Measurements from ENCODE around the gene PRDM1.

Gene PRDM1

GRCh38 chr6:106118835-106119431 lies 32.8 kb downstream of the PRDM1 start:
- no peak for DNase-seq

GRCh38 chr6:106119546-106119945 lies 33.4 kb downstream of the PRDM1 start:
- no peak for DNase-seq

GRCh38 chr6:106120006-106120405 lies 33.9 kb downstream of the PRDM1 start:
- DNase-seq, result no peak

GRCh38 chr6:106120406-106120805 lies 34.3 kb downstream of the PRDM1 start:
- no peak for DNase-seq

GRCh38 chr6:106122306-106122918 lies 36.3 kb downstream of the PRDM1 start:
- no peak for DNase-seq

DNA sequence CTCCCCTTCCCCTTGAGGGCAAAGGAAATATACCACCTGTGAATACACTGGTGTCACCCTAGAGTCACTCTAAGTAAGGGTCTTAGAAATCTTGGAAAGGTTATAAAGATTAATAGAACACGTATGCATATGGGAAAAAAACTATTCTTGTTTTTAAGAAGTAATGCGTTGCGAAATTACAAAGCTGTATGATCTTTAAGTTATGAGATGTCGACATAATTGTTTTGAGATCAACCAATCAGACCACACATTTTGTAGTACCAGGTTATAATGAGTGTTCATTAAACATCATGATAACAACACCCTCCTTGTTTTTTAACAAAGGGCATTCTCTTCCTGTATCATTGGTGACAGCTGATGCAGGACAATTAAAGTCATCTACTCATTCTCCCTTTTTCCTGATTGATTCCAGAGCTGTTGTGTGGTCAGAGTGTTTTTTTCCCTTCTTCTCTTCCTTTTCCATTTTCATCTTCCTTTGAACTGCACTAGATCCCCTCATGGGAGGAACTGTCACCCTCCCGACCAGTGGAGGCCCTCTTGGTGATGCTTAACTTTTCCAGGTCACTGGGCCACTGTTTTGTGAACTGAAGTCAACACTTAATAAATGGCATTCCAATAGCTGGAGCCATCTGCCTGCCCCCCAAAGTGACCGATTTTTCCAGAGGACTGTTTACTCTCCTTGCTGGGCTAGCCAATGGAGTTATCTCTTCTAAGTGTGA lies 37.0 kb downstream of the PRDM1 start:
- no peak for DNase-seq

GRCh38 chr6:106124015-106124414 lies 37.9 kb downstream of the PRDM1 start:
- no peak for DNase-seq

GRCh38 chr6:106124437-106125430 lies 38.6 kb downstream of the PRDM1 start:
- no peak for DNase-seq

DNA sequence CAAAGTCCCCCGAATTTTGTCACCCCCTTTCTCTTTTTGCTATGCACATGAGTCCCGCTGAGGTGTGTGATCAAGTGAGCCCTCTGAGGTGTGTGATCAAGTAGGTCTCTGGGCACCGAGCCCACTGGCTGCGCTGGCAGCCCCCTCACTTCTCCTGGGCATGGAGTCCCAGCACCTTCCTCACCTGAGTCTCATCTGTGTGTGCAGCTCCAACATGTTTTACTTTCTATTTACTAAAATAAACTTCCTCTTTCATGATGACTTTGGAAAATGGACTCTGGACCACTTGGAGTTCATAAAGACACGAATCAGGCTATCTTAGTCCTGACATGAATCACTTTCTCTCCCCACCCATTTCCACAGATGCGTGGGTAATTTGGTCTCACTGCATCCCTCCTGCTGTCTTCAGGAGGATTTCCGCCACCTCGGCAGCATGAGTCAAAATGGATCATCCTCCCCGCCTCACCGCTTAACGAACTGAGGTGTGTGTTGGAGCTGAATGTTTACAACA lies 39.8 kb downstream of the PRDM1 start:
- no peak for DNase-seq

GRCh38 chr6:106126482-106126881 lies 40.3 kb downstream of the PRDM1 start:
- DNase-seq, result no peak

GRCh38 chr6:106128981-106129781 lies 43.0 kb downstream of the PRDM1 start:
- DNase-seq, result no peak

DNA sequence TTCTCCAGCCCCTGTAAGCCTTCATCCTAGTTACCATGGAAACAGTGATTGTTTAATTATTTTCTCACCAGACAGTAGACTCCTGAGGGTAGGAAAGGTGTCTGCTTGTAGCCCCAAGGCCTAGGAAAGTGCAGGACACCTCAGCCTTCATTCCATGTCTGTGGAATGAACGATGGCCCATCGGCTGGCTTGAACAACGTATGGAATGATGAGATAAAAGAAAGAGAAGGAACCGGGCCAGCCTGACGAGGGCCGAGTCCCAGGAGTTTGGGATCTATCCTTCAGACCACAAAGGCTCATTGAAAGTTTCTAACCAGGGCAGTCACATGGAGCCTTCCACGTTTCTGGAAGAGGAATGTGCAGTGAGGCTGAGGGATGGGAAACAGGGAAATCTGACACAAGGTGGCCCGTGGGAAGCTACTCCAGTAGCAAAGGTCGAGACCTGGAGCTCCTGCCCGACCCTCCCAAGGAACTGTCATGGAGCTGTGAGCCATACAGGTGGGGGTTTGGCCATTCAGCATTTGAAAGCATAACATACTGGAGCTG lies 46.1 kb downstream of the PRDM1 start:
- DNase-seq, result no peak

- DNase-seq, result no peak
Measured at GRCh38 chr6:106133040-106133439, 46.9 kb downstream of the PRDM1 start.

GRCh38 chr6:106134087-106134770 lies 48.1 kb downstream of the PRDM1 start:
- DNase-seq, result no peak

DNA sequence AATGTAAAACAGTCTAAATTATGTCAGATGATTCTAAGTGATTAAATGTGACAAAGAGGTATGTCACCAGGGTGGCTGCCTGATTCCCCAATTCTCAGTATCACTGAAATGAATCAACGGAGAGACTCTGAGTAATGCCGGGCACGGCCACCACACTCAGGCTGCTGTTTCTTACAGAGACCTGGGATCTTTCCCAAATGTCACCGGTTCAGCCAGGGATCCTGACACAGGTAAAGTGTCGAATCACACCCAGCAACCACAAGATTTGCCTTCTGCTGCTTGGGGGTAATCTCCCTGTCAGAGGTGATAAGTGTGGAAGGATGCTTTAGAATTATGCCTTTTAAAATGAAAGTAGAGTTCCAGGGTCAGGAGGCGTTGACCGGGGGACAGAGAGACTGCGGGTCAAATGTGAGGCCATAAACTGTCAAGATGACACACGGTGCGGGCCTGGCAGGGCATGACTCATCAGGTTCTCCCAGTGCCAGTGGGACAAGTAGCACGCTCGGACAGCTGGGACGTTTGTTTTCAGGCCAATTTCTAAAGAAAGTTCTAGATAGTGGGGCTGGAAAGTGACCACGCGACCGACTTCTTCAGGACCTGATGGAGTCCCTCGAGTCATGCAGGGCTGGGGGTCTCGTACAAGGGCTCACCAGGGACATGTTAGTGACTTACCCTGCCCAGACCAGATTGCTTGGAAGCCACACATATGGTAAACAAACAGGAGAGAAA lies 48.9 kb downstream of the PRDM1 start:
- no peak for DNase-seq

GRCh38 chr6:106135911-106136571 lies 49.9 kb downstream of the PRDM1 start:
- DNase-seq, result no peak

- no peak for DNase-seq
Measured at GRCh38 chr6:106136845-106137244, 50.7 kb downstream of the PRDM1 start.

DNA sequence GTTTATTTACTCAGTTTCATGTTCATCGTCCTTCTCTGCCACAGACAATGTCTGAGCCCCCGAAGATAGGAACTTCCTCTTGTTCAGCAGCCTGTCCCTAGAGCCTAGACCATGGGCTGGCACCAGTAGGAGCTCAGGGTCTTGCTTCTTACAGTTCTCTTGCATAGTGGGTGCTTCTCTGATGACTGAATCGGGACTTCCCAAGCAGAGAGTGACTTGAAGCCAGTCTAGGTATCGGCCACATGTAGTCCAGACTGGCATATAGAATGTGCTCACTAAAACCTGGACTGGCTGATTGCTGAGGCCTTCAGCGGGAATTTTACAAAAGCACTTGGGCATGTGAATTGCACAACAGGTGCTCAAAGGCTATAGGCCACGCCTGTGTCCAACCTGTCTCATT lies 52.0 kb downstream of the PRDM1 start:
- no peak for DNase-seq

DNA sequence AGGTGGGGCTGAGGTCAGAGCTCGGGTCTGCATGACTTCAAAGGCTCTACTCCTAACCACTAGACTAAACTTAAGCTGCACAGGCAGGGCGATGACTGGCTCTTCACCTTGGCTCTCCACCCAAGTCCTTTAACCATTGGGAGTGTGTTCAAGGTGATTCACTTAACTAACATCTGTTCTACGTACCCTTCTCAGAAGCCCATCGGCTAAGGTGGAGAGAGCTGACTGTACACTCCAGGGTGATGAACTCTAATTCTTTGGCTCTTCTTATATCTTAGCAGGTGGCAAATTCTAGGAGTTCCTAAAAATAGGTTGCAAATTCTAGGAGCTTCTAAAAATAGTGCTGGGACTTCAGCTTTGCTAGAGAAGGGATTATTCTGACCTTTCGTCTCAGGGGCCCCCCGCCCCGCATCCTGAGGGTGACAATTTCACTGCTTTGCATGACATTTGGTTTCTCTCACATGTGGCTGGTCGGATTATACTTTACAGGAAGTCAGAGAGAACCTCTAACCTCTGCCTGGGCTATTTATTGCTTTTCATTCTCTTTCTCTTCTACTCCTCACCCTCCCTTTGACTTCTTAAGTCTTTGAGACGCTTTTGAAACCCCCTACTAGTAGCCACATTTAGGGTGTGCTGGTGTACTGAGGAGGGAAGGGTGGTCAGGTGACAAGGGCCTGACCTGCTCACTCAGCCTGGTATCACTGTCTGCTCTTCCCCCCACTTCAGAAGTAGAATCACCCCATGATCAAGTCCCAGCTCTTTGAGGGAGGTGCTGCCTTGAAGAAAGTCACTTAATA lies 55.5 kb downstream of the PRDM1 start:
- peak; percentile 53 for DNase-seq

Measured in CD4-positive, alpha-beta T cell treated with Interleukin-12 subunit alpha and Interleukin-12 subunit beta, for 1 hour (primary cell).